Fibroblast of skin of abdomen (primary cell): ENCODE results near the gene PLEKHG5.

ENCODE experiments used
- DNase-seq: peaks from one replicate; pipeline ENCODE4 v3.0.0-alpha.2; 2013

PLEKHG5 gene

GRCh38 chr1:6509220-6509918 is 17.9 kb upstream of the PLEKHG5 start:
- DNase-seq = no peak

GRCh38 chr1:6508816-6509189 is 17.3 kb upstream of the PLEKHG5 start:
- DNase-seq = no peak

- no peak for DNase-seq
Observed at GRCh38 chr1:6508154-6508815, 16.8 kb upstream of the PLEKHG5 start.

GRCh38 chr1:6507461-6507911 is 16.0 kb upstream of the PLEKHG5 start:
- no peak for DNase-seq

- DNase-seq = no peak
Observed at GRCh38 chr1:6507037-6507428, 15.6 kb upstream of the PLEKHG5 start.

- no peak for DNase-seq
Observed at GRCh38 chr1:6506210-6507036, 15.0 kb upstream of the PLEKHG5 start.

GRCh38 chr1:6505367-6506209 is 14.1 kb upstream of the PLEKHG5 start:
- DNase-seq = no peak

- no peak for DNase-seq
Observed at GRCh38 chr1:6504887-6505286, 13.4 kb upstream of the PLEKHG5 start.

GRCh38 chr1:6503884-6504602 is 12.6 kb upstream of the PLEKHG5 start:
- no peak for DNase-seq

- DNase-seq = no peak
Observed at GRCh38 chr1:6502000-6502891, 10.8 kb upstream of the PLEKHG5 start.

GRCh38 chr1:6501279-6501813 is 9.9 kb upstream of the PLEKHG5 start:
- DNase-seq = no peak

GRCh38 chr1:6500544-6501278 is 9.2 kb upstream of the PLEKHG5 start:
- DNase-seq = no peak

- DNase-seq = no peak
Observed at GRCh38 chr1:6499296-6499695, 7.8 kb upstream of the PLEKHG5 start.

- no peak for DNase-seq
Observed at GRCh38 chr1:6498576-6499111, 7.2 kb upstream of the PLEKHG5 start.

- no peak for DNase-seq
Observed at GRCh38 chr1:6497867-6498575, 6.6 kb upstream of the PLEKHG5 start.

GRCh38 chr1:6497215-6497866 is 5.9 kb upstream of the PLEKHG5 start:
- DNase-seq = peak; percentile 35

- DNase-seq = no peak
Observed at GRCh38 chr1:6496890-6497214, 5.4 kb upstream of the PLEKHG5 start.

GRCh38 chr1:6496365-6496721 is 4.9 kb upstream of the PLEKHG5 start:
- DNase-seq = no peak
